Neural progenitor cell (in vitro differentiated cells): ENCODE results near the gene ENO3. TPM values are rescaled to one million over a fixed set of nuclear protein-coding genes. Genes with fewer than 3 reads are reported as not detected.
A peak's percentile ranks its signal among the peaks of the same experiment; 100 is the strongest.
"Not testable (repeated sequence)": the region's sequence is repeated elsewhere in the genome, so short reads cannot be mapped to it uniquely, and the experiment has no call there.

ENCODE experiments used
- DNase-seq: peaks from one replicate; pipeline ENCODE4 v3.0.0-alpha.2; 2016; ENCODE audit warnings: low spot score
- H2AFZ ChIP-seq: fragments of 200-600 bp; sonication (generic); replicated peaks from 2 replicates; pipeline ENCODE4 v1.6.1; 2016; ENCODE audit warnings: antibody characterized with exemption
- H3F3A ChIP-seq: fragments of 200-600 bp; sonication (generic); 2 replicates; pipeline ENCODE4 v1.6.1; 2016; ENCODE audit warnings: antibody characterized with exemption, low read depth
- H3K27ac ChIP-seq: fragments of 200-600 bp; sonication (generic); 2 replicates; pipeline ENCODE4 v1.5.1; 2016; ENCODE audit warnings: mild to moderate bottlenecking
- H3K27me3 ChIP-seq: fragments of 200-600 bp; sonication (generic); 2 replicates; pipeline ENCODE4 v1.6.1; 2016; ENCODE audit warnings: mild to moderate bottlenecking, moderate library complexity
- H3K36me3 ChIP-seq: fragments of 200-600 bp; sonication (generic); 2 replicates; pipeline ENCODE4 v1.5.1; 2016
- H3K4me1 ChIP-seq: fragments of 200-600 bp; sonication (generic); 2 replicates; pipeline ENCODE4 v1.6.1; 2016; ENCODE audit warnings: mixed run types
- H3K4me2 ChIP-seq: fragments of 200-600 bp; sonication (generic); 2 replicates; pipeline ENCODE4 v1.6.1; 2016
- H3K4me3 ChIP-seq: fragments of 200-600 bp; sonication (generic); 2 replicates; pipeline ENCODE4 v1.5.1; 2016
- H3K79me2 ChIP-seq: fragments of 200-600 bp; sonication (generic); 2 replicates; pipeline ENCODE4 v1.6.1; 2016; ENCODE audit warnings: low read depth
- H3K9ac ChIP-seq: fragments of 200-600 bp; sonication (generic); 2 replicates; pipeline ENCODE4 v1.6.1; 2016
- H3K9me3 ChIP-seq: fragments of 200-600 bp; sonication (generic); 2 replicates; pipeline ENCODE4 v1.5.1; 2016; ENCODE audit warnings: low read depth
- H4K20me1 ChIP-seq: fragments of 200-600 bp; sonication (generic); 2 replicates; pipeline ENCODE4 v1.6.1; 2016; ENCODE audit warnings: low read depth
- H3K27ac Mint-ChIP-seq: 3 replicates; pipeline ENCODE4 v1.8.0; 2021; ENCODE audit warnings: mixed read lengths
- H3K27me3 Mint-ChIP-seq: 2 replicates; pipeline ENCODE4 v1.8.0; 2022; ENCODE audit warnings: low read depth, mild to moderate bottlenecking, inconsistent platforms, moderate library complexity, mixed read lengths; ENCODE audit not compliant: insufficient read depth
- H3K36me3 Mint-ChIP-seq: 3 replicates; pipeline ENCODE4 v1.8.0; 2021; ENCODE audit warnings: mixed read lengths
- H3K4me1 Mint-ChIP-seq: 3 replicates; pipeline ENCODE4 v1.8.0; 2021; ENCODE audit warnings: mixed read lengths
- H3K4me3 Mint-ChIP-seq: 3 replicates; pipeline ENCODE4 v1.8.0; 2021; ENCODE audit warnings: mild to moderate bottlenecking, moderate library complexity, mixed read lengths
- H3K9me3 Mint-ChIP-seq: 3 replicates; pipeline ENCODE4 v1.8.0; 2020; ENCODE audit warnings: mixed read lengths
- EZH2 ChIP-seq: fragments of 200-600 bp; sonication (generic); IDR thresholded peaks from 2 replicates; pipeline ENCODE4 v1.6.1; 2017; ENCODE audit warnings: antibody characterized with exemption, mild to moderate bottlenecking, moderate library complexity
- EZH2phosphoT487 ChIP-seq: fragments of 200-600 bp; sonication (generic); IDR thresholded peaks from 2 replicates; pipeline ENCODE4 v1.6.1; 2017; ENCODE audit warnings: antibody characterized with exemption
- total RNA-seq: library from RNA; depleted of rRNA; stranded (reverse); fragments of >200 nt; gene quantifications from 2 replicates; pipeline ENCODE4 v1.2.3, GENCODE V29; 2015; ENCODE audit warnings: low replicate concordance
- TF ChIP-seq, protein P1 (sequence below): fragments of 200-600 bp; sonication (generic); IDR thresholded peaks from 2 replicates; pipeline ENCODE4 v1.5.1; 2017; ENCODE audit warnings: antibody characterized with exemption, mild to moderate bottlenecking

ENO3 gene
- total RNA-seq, 1 donor from 2014 or later, result 20.8 TPM

DNA sequence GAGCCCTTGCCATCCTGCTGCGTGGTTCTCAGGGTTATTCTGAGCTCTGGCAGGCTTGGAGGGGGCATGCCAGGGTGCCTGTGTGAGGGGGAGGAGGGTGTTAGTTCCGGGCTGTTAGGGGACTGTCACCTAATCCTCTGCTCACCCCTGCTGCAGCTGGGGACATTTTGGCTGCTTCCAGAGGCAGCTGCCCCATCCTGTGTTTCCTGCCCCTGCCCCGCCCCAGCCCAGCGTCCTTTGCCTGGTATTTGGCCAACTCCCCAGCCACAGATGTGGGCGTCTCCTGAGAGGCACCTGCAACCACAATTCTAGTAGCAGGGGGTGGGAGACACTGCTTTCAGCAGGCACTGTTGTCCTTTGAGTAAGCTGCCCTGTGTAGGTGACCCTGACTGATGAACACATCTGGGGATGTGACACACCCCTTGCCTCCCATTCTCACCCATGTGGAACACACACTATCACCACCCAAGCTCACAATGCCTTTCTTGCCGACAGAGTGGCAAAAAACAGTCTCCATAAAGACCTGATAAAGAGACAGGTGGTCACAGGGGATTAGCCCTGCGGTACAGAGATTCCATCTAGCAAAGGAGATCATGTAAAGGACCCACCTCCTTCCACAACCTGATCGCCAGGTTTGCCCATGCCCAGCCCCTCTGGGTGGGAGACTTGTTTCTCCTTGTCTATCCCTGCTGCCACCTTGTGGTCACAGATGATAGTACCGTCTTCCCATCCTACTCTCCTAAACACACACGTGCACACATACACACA is 47.7 kb upstream of the ENO3 start, which contains the start of gene CHRNE:
Gene CHRNE (minus strand): TSS at position 48 of the 768 bp plus-strand sequence. CDS start 35 bp downstream, at position 13.
- H3K4me2 ChIP-seq, result no peak within 1 kb of the TSS
- H3K36me3 ChIP-seq, result no peaks in the 10 kb centered on the region
- peaks cover 41% of the 10 kb centered on the region for H3K27me3 ChIP-seq
- H3K79me2 ChIP-seq, result no peaks in the 10 kb centered on the region
- peak; percentile 87 for DNase-seq
- H2AFZ ChIP-seq, result no peak within 1 kb of the TSS
- H3K9me3 Mint-ChIP-seq, result no peaks in the 10 kb centered on the region
- H3K27ac Mint-ChIP-seq, result peak within 1 kb of the TSS; percentile 19
- H3K4me1 ChIP-seq, result peaks cover 2% of the 10 kb centered on the region
- H3K4me1 Mint-ChIP-seq, result peaks cover 10% of the 10 kb centered on the region
- no peak for TF ChIP-seq EZH2phosphoT487
- TF ChIP-seq, protein P1, sequence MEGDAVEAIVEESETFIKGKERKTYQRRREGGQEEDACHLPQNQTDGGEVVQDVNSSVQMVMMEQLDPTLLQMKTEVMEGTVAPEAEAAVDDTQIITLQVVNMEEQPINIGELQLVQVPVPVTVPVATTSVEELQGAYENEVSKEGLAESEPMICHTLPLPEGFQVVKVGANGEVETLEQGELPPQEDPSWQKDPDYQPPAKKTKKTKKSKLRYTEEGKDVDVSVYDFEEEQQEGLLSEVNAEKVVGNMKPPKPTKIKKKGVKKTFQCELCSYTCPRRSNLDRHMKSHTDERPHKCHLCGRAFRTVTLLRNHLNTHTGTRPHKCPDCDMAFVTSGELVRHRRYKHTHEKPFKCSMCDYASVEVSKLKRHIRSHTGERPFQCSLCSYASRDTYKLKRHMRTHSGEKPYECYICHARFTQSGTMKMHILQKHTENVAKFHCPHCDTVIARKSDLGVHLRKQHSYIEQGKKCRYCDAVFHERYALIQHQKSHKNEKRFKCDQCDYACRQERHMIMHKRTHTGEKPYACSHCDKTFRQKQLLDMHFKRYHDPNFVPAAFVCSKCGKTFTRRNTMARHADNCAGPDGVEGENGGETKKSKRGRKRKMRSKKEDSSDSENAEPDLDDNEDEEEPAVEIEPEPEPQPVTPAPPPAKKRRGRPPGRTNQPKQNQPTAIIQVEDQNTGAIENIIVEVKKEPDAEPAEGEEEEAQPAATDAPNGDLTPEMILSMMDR, result peak; percentile 75
- TF ChIP-seq EZH2, result no peak
- H3K4me3 ChIP-seq, result no peak within 1 kb of the TSS
- H3K9ac ChIP-seq, result no peak within 1 kb of the TSS
- H3F3A ChIP-seq, result peaks cover 10% of the 10 kb centered on the region
- peak within 1 kb of the TSS; percentile 60 for H3K4me3 Mint-ChIP-seq
- peaks cover 6% of the 10 kb centered on the region for H3K36me3 Mint-ChIP-seq
- H3K9me3 ChIP-seq, result no peaks in the 10 kb centered on the region
- H4K20me1 ChIP-seq, result no peaks in the 10 kb centered on the region
- H3K27ac ChIP-seq, result no peak within 1 kb of the TSS
- H3K27me3 Mint-ChIP-seq, result peaks cover 13% of the 10 kb centered on the region

DNA sequence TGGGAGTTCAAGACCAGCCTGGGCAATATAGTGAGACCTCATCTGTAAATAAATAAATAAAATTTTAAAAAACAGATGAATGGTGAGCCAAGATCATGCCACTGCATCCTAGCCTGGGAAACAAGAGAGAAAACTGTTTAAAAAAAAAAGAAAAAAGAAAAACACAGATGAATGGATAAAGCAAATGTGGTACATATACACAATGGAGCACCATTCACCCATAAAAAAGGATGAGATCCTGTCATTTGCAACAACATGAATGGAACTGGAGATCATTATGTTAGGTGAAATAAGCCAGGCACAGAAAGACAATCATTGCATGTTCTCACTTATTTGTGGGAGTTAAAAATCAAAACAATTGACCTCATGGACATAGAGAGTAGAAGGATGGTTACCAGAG is 44.3 kb upstream of the ENO3 start:
- not testable (repeated sequence) for H3K27me3 Mint-ChIP-seq, H3K9me3 Mint-ChIP-seq
- peak overlapping the region; percentile 14 for H3K4me3 Mint-ChIP-seq

DNA sequence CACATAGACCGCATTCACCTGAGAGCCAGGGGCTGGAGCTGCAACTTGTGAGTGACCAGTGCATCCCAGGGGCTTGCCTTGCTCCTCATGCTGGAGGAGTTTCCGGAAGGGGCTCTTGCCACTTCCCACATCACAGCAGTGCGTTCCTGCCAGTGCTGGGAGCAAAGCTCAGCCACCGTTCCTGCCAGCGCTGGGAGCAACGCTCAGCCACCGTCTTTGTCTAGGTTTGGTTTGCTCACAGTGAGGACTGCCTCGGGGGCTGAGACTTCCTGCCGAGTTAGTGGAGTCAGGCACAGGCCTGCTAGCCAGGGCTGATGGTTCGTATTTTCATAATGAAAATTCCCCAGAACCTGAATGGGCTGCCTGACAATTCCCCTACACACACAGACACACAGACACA is 42.6 kb upstream of the ENO3 start:
- DNase-seq, result peak; percentile 46
- Histone ChIP-seq H3K9me3 (no peaks in the 10 kb centered on the region), H3K4me3 (no peak overlapping the region), H2AFZ (peak overlapping the region; percentile 66), H3K27ac (no peak overlapping the region), H3F3A (peaks cover 15% of the 10 kb centered on the region), H3K79me2 (no peaks in the 10 kb centered on the region), H4K20me1 (no peaks in the 10 kb centered on the region), H3K4me2 (no peak overlapping the region), H3K4me1 (peaks cover 6% of the 10 kb centered on the region), H3K36me3 (no peaks in the 10 kb centered on the region), H3K27me3 (peaks cover 20% of the 10 kb centered on the region), H3K9ac (no peak overlapping the region)
- H3K27ac Mint-ChIP-seq, result no peak overlapping the region
- peaks cover 7% of the 10 kb centered on the region for H3K27me3 Mint-ChIP-seq
- no peak overlapping the region for H3K4me3 Mint-ChIP-seq
- TF ChIP-seq, protein P1, result no peak
- TF ChIP-seq EZH2, result no peak
- no peak for TF ChIP-seq EZH2phosphoT487
- peaks cover 16% of the 10 kb centered on the region for H3K4me1 Mint-ChIP-seq
- no peaks in the 10 kb centered on the region for H3K9me3 Mint-ChIP-seq
- no peaks in the 10 kb centered on the region for H3K36me3 Mint-ChIP-seq

More for the DNA sequence above, 44.3 kb upstream of the ENO3 start:
- Mint-ChIP-seq H3K27ac (peak overlapping the region; percentile 6), H3K4me1 (peaks cover 17% of the 10 kb centered on the region)
- H3K4me1 ChIP-seq, H3K27ac ChIP-seq, H3K4me3 ChIP-seq, H2AFZ ChIP-seq, H3K9ac ChIP-seq, H3K9me3 ChIP-seq, H3K36me3 Mint-ChIP-seq, H3K4me2 ChIP-seq, DNase-seq, H4K20me1 ChIP-seq, H3K36me3 ChIP-seq, H3K79me2 ChIP-seq: not testable (repeated sequence)
- H3F3A ChIP-seq, result peaks cover 15% of the 10 kb centered on the region
- H3K27me3 ChIP-seq, result peaks cover 20% of the 10 kb centered on the region
